ENCODE data around the gene SOWAHB. TPM values are rescaled to one million over a fixed set of nuclear protein-coding genes. Genes with fewer than 3 reads are reported as not detected.
"Not testable (repeated sequence)": the region's sequence is repeated elsewhere in the genome, so short reads cannot be mapped to it uniquely, and the experiment has no call there.

The SOWAHB gene
- total and polyA plus RNA-seq, 4 donors = 0.28 to 4.2 (median 1.9) TPM

- WGBS, 2 donors = 68 to 79% methylated on average over 1 of the region's 1 CpG
- no peak overlapping the region for H3K9ac ChIP-seq (ENCODE audit: insufficient read depth in 1 of 2, low read length in 2 of 2)
- no peak for ATAC-seq (ENCODE audit: insufficient read depth, low FRiP score)
- H3K4me3 ChIP-seq = no peak overlapping the region
- no peaks in the 10 kb centered on the region for H3K36me3 ChIP-seq (ENCODE audit: control insufficient read depth in 4 of 4, insufficient read depth in 4 of 4, low read length in 4 of 4)
- no peaks in the 10 kb centered on the region for H3K9me3 ChIP-seq (ENCODE audit: control insufficient read depth in 4 of 4, insufficient read depth in 3 of 4, low read length in 3 of 4)
- no peak for TF ChIP-seq CTCF (IDR thresholded peaks at IDR 0.05; ENCODE audit: control extremely low read depth, extremely low read depth)
- H3K4me1 ChIP-seq (ENCODE audit: control insufficient read depth in 5 of 5, insufficient read depth in 5 of 5, low read length in 5 of 5) = peaks cover 0 to under 1% (median 0%) of the 10 kb centered on the region in 5 donors
- no peaks in the 10 kb centered on the region for H3K27me3 ChIP-seq (ENCODE audit: control insufficient read depth in 3 of 3, insufficient read depth in 3 of 3, low read length in 2 of 3)
- H3K27ac ChIP-seq (ENCODE audit: low read depth in 1 of 2, low read length in 1 of 2) = no peak overlapping the region
- no peak for DNase-seq
Observed at GRCh38 chr4:76873495-76873894, 24.4 kb downstream of the SOWAHB start.

DNA sequence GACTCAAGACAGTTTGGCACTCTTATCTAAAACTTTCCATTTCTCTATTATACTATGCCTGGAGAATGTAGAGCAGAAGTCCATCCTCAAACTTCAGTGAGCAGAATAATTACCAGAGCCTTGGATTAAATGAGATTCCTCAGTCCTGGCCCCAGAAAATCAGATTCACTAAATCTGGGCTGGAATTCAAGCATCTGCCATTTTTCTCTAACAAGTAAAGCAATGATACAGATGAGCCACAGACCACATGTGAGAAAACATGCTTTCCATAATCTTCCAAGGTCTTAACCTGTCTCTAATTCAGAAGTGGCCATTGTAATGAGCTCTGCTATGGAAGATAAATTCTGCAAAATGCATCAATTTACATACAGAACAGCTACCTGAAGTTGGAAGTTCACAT lies 25.4 kb downstream of the SOWAHB start:
- DNase-seq (no peak), ATAC-seq (ENCODE audit: insufficient read depth, low FRiP score) (no peak)
- Histone ChIP-seq H3K4me1 (ENCODE audit: control insufficient read depth in 5 of 5, insufficient read depth in 5 of 5, low read length in 5 of 5) (no peaks in the 10 kb centered on the region), H3K4me3 (no peak overlapping the region), H3K27ac (ENCODE audit: low read depth in 1 of 2, low read length in 1 of 2) (no peak overlapping the region), H3K9ac (ENCODE audit: insufficient read depth in 1 of 2, low read length in 2 of 2) (no peak overlapping the region), H3K27me3 (ENCODE audit: control insufficient read depth in 3 of 3, insufficient read depth in 3 of 3, low read length in 2 of 3) (no peaks in the 10 kb centered on the region), H3K36me3 (ENCODE audit: control insufficient read depth in 4 of 4, insufficient read depth in 4 of 4, low read length in 4 of 4) (no peaks in the 10 kb centered on the region), H3K9me3 (ENCODE audit: control insufficient read depth in 4 of 4, insufficient read depth in 3 of 4, low read length in 3 of 4) (no peaks in the 10 kb centered on the region)
- no peak for TF ChIP-seq CTCF (IDR thresholded peaks at IDR 0.05; ENCODE audit: control extremely low read depth, extremely low read depth)

DNA sequence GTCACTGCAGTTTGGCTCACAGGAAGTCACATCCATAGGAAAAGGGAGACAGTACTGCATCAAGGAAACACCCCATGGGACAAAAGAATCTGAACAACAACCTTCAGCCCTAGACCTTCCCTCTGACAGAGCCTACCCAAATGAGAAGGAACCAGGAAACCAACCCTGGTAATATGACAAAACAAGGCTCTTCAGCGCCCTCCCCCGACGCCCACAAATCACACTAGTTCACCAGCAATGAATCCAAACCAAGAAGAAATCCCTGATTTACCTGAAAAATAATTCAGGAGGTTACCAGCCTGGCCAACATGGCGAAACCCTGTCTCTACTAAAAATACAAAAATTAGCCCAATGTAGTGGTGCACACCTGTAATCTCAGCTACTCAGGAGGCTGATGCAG lies 29.2 kb downstream of the SOWAHB start:
- H3K36me3 ChIP-seq (ENCODE audit: control insufficient read depth in 4 of 4, insufficient read depth in 4 of 4, low read length in 4 of 4); ATAC-seq (ENCODE audit: insufficient read depth, low FRiP score); H3K27me3 ChIP-seq (ENCODE audit: control insufficient read depth in 3 of 3, insufficient read depth in 3 of 3, low read length in 2 of 3); H3K27ac ChIP-seq (ENCODE audit: low read depth in 1 of 2, low read length in 1 of 2); DNase-seq; H3K9me3 ChIP-seq (ENCODE audit: control insufficient read depth in 4 of 4, insufficient read depth in 3 of 4, low read length in 3 of 4); H3K4me3 ChIP-seq; H3K9ac ChIP-seq (ENCODE audit: insufficient read depth in 1 of 2, low read length in 2 of 2); H3K4me1 ChIP-seq (ENCODE audit: control insufficient read depth in 5 of 5, insufficient read depth in 5 of 5, low read length in 5 of 5): not testable (repeated sequence)
- WGBS, 2 donors = 90 to 96% methylated on average over 4 of the region's 4 CpGs

- H3K9me3 ChIP-seq (ENCODE audit: control insufficient read depth in 4 of 4, insufficient read depth in 3 of 4, low read length in 3 of 4) = peaks cover 0 to 3% (median 0%) of the 10 kb centered on the region in 4 donors
- no peaks in the 10 kb centered on the region for H3K36me3 ChIP-seq (ENCODE audit: control insufficient read depth in 4 of 4, insufficient read depth in 4 of 4, low read length in 4 of 4)
- ATAC-seq (ENCODE audit: insufficient read depth, low FRiP score) (no peak), DNase-seq (no peak)
- WGBS, 2 donors = 70 to 74% methylated on average over 16 of the region's 16 CpGs
- H3K9ac ChIP-seq (ENCODE audit: insufficient read depth in 1 of 2, low read length in 2 of 2) = no peak overlapping the region
- no peak overlapping the region for H3K27ac ChIP-seq (ENCODE audit: low read depth in 1 of 2, low read length in 1 of 2)
- no peak overlapping the region for H3K4me3 ChIP-seq
- H3K27me3 ChIP-seq (ENCODE audit: control insufficient read depth in 3 of 3, insufficient read depth in 3 of 3, low read length in 2 of 3) = no peaks in the 10 kb centered on the region
- no peak for TF ChIP-seq CTCF (IDR thresholded peaks at IDR 0.05; ENCODE audit: control extremely low read depth, extremely low read depth)
- no peaks in the 10 kb centered on the region for H3K4me1 ChIP-seq (ENCODE audit: control insufficient read depth in 5 of 5, insufficient read depth in 5 of 5, low read length in 5 of 5)
Observed at GRCh38 chr4:76867880-76868655, 29.9 kb downstream of the SOWAHB start.
